Lower lobe of right lung (tissue), 2 donors: ENCODE results near the gene NUP214. TPM values are rescaled to one million over a fixed set of nuclear protein-coding genes. Genes with fewer than 3 reads are reported as not detected.
"Not testable (repeated sequence)": the region's sequence is repeated elsewhere in the genome, so short reads cannot be mapped to it uniquely, and the experiment has no call there.

Source experiments
- ATAC-seq, 2 donors: fragments of 200-7000 bp; cut with Tn5 transposase; one replicate each; pipeline ENCODE4 v1.9.1; 2020 to 2022; ENCODE audit warnings: mild to moderate bottlenecking in 2 of 2, moderate library complexity in 2 of 2
- DNase-seq: peaks from one replicate; pipeline ENCODE4 v3.0.0-alpha.2; 2020
- H3K27ac ChIP-seq: fragments of 200-600 bp; one replicate; pipeline ENCODE4 v1.8.0; 2022
- H3K27me3 ChIP-seq: fragments of 200-600 bp; one replicate; pipeline ENCODE4 v1.8.0; 2022; ENCODE audit warnings: low read depth
- H3K36me3 ChIP-seq: fragments of 200-600 bp; one replicate; pipeline ENCODE4 v1.8.0; 2022; ENCODE audit warnings: mild to moderate bottlenecking
- H3K4me1 ChIP-seq: fragments of 200-600 bp; one replicate; pipeline ENCODE4 v1.8.0; 2022
- H3K4me3 ChIP-seq: fragments of 200-600 bp; one replicate; pipeline ENCODE4 v1.8.0; 2022; ENCODE audit warnings: mild to moderate bottlenecking
- H3K9me3 ChIP-seq: fragments of 200-600 bp; one replicate; pipeline ENCODE4 v1.8.0; 2022
- intact Hi-C: fragments of 100-400 bp; cut with DNase I; formaldehyde crosslinking; loops from one replicate; pipeline ENCODE4 v1.11.0; 2022
- total RNA-seq: library from RNA; stranded (reverse); fragmentation: NEBNext Ultra II Directional; extraction: Animal tissue kit (Norgen Biotek cat#: 25700); gene quantifications from one replicate; pipeline ENCODE4 v1.2.1, GENCODE V29; 2021
- TF ChIP-seq, protein P1 (sequence below): fragments of 200-600 bp; IDR thresholded peaks from one replicate; pipeline ENCODE4 v1.8.0; 2022; ENCODE audit warnings: antibody characterized with exemption, mild to moderate bottlenecking
- donor health status: DM: no; HTN: yes; CAD: no; lungs with severe emphysema.

The NUP214 gene
- total RNA-seq, 1 donor from 2014 or later, result 61.4 TPM

DNA sequence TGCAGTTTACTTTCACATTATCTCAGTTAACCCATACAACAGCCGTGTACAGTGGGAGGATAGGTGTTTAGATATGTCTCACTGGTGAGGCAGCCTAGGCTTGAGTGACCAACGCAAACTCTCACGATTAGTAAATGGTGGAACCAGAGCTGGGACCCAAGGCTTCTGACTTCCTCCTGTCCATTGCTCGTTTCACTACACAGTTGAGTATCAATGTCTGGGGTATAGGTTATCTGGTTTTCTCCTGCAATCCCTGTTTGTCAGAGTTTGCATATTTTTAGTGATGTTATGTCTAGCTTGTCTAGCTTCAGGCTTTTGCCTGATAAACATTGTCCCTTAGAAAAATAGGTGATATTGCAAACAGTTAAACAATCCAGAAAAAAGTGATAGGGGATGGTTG, 62.6 kb downstream of the NUP214 start:
- Histone ChIP-seq H3K9me3 (no peaks in the 10 kb centered on the region), H3K4me1 (no peaks in the 10 kb centered on the region), H3K36me3 (peaks cover 98% of the 10 kb centered on the region), H3K4me3 (no peak overlapping the region), H3K27ac (no peak overlapping the region), H3K27me3 (no peaks in the 10 kb centered on the region)
- DNase-seq, result no peak
- TF ChIP-seq, protein P1, sequence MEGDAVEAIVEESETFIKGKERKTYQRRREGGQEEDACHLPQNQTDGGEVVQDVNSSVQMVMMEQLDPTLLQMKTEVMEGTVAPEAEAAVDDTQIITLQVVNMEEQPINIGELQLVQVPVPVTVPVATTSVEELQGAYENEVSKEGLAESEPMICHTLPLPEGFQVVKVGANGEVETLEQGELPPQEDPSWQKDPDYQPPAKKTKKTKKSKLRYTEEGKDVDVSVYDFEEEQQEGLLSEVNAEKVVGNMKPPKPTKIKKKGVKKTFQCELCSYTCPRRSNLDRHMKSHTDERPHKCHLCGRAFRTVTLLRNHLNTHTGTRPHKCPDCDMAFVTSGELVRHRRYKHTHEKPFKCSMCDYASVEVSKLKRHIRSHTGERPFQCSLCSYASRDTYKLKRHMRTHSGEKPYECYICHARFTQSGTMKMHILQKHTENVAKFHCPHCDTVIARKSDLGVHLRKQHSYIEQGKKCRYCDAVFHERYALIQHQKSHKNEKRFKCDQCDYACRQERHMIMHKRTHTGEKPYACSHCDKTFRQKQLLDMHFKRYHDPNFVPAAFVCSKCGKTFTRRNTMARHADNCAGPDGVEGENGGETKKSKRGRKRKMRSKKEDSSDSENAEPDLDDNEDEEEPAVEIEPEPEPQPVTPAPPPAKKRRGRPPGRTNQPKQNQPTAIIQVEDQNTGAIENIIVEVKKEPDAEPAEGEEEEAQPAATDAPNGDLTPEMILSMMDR, result no peak
- intact Hi-C loops, result no loop called here
- ATAC-seq, result no peak

DNA sequence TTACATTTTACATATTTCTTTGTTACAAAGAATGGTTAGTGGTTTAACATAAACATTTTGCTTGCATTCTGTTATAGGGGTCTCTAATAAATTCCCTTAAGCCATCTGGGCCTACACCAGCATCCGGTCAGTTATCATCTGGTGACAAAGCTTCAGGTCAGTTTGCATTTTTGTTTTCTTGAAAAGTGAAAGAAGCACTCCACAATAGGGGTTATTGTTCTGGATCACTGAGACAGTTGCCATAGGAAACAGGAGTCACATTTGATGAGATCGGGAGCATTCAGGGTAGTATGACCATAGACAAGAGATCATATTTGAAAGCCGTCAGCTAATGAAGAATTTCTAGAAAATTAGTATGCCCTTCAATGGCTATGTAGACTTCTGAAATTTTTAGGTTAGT, 63.6 kb downstream of the NUP214 start:
- no peak for DNase-seq
- TF ChIP-seq, protein P1, result no peak
- ATAC-seq, result no peak
- H3K27me3 ChIP-seq, result no peaks in the 10 kb centered on the region
- peaks cover 99% of the 10 kb centered on the region for H3K36me3 ChIP-seq
- intact Hi-C loops, result no loop called here
- no peak overlapping the region for H3K4me3 ChIP-seq
- no peak overlapping the region for H3K27ac ChIP-seq
- H3K9me3 ChIP-seq, result no peaks in the 10 kb centered on the region
- H3K4me1 ChIP-seq, result no peaks in the 10 kb centered on the region

DNA sequence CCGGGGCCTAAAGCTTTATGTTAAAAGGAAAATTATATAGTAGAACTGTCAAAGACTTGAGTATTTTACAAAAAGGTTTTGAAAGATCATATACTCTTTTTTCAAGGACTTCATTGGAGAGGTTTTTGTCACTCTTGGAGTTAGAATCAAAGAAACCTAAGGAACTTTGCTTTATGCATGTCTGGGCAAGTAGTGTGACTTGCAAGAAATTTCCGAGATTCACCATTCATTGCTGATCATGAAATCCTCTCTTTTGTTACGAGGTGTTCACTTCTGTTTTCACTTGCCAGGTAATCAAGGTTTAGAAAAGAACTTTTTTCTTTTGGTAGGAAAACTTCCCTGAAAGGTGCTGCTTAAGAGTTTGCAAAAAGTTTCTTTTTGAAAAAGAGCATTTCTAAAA, 64.8 kb downstream of the NUP214 start:
- Histone ChIP-seq H3K9me3 (no peaks in the 10 kb centered on the region), H3K36me3 (peaks cover 99% of the 10 kb centered on the region), H3K27ac (no peak overlapping the region), H3K4me1 (no peaks in the 10 kb centered on the region), H3K4me3 (no peak overlapping the region), H3K27me3 (no peaks in the 10 kb centered on the region)
- no peak for ATAC-seq
- intact Hi-C loops, result no loop called here
- DNase-seq, result no peak
- TF ChIP-seq, protein P1, result no peak

DNA sequence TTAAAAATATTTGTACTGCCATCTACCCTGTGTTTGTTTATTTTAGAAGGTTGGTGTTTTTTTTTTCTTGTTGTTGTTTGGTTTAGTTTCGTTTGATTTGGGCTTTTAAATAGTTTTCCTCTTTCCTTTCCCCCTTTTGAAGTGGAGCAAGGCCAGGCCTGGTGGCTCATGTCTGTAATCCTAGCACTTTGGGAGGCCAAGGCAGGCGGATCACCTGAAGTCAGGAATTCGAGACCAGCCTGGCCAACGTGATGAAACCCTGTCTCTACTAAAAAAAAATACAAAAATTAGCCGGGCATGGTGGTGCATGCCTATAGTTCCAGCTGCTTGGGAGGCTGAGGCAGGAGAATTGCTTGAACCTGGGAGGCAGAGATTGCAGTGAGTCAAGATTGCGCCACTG, 65.6 kb downstream of the NUP214 start:
- ATAC-seq, DNase-seq, H3K4me1 ChIP-seq, intact Hi-C loops, H3K27me3 ChIP-seq, H3K9me3 ChIP-seq, H3K4me3 ChIP-seq, H3K27ac ChIP-seq: not testable (repeated sequence)
- H3K36me3 ChIP-seq, result peaks cover 99% of the 10 kb centered on the region

DNA sequence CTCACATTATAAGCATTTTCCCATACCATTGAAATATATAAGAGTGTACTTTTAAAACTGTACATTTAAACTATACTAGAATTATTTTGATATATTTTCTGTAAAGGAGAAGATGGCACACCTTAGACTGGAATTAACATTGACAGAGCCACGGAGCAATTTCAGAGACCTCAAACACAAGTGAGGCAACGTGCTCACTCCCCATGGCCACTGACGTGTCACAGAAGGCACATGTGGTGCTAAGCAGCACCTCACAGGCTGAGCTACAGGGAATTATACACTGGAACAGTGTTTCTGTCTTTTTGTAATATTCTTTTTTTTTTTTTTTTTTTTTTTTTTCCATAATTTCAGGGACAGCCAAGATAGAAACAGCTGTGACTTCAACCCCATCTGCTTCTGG, 66.5 kb downstream of the NUP214 start:
- ATAC-seq, result no peak
- H3K4me3 ChIP-seq, result no peak overlapping the region
- H3K27ac ChIP-seq, result no peak overlapping the region
- intact Hi-C loops, result no loop called here
- DNase-seq, result no peak
- no peaks in the 10 kb centered on the region for H3K27me3 ChIP-seq
- no peaks in the 10 kb centered on the region for H3K9me3 ChIP-seq
- TF ChIP-seq, protein P1, result no peak
- H3K36me3 ChIP-seq, result peaks cover 99% of the 10 kb centered on the region
- H3K4me1 ChIP-seq, result no peaks in the 10 kb centered on the region

DNA sequence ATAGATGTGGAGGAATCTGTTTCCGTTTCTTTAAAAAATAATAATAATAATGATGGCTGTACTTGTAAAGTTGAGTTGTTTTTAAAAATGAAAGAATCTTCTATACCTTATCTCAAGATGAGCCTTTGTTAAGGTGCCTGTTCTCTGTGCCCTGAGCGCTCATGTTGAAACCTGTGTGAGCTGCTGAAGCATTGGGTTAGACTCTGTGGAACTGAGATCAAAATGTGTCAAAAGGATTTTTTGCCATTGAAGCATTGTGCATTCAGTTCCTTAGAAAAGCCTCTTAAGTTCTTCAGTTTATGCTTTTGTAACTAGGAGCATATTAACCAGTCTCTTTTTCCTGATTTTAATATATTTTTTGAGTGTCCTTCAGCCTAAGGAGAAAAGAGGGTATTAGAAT, 67.7 kb downstream of the NUP214 start:
- intact Hi-C loops, result no loop called here
- TF ChIP-seq, protein P1, result no peak
- H3K9me3 ChIP-seq, result no peaks in the 10 kb centered on the region
- H3K27ac ChIP-seq, result no peak overlapping the region
- ATAC-seq (no peak), DNase-seq (no peak)
- no peak overlapping the region for H3K4me3 ChIP-seq
- no peaks in the 10 kb centered on the region for H3K4me1 ChIP-seq
- no peaks in the 10 kb centered on the region for H3K27me3 ChIP-seq
- peaks cover 99% of the 10 kb centered on the region for H3K36me3 ChIP-seq
